ENCODE data around the gene CD83.
"Not testable (repeated sequence)": the region's sequence is repeated elsewhere in the genome, so short reads cannot be mapped to it uniquely, and the experiment has no call there.

CD83 gene

GRCh38 chr6:14149739-14150130, 32.2 kb downstream of the CD83 start:
- no peak for DNase-seq

- DNase-seq: not testable (repeated sequence)
Measured at GRCh38 chr6:14151300-14151699, 33.7 kb downstream of the CD83 start.

- DNase-seq: no peak
Measured at GRCh38 chr6:14151773-14152172, 34.2 kb downstream of the CD83 start.

GRCh38 chr6:14153228-14153627, 35.7 kb downstream of the CD83 start:
- no peak for DNase-seq

- DNase-seq: no peak
Measured at GRCh38 chr6:14159090-14159489, 41.5 kb downstream of the CD83 start.

- no peak for DNase-seq
Measured at GRCh38 chr6:14162826-14163225, 45.3 kb downstream of the CD83 start.

GRCh38 chr6:14165091-14165490, 47.5 kb downstream of the CD83 start:
- peak; percentile 74 for DNase-seq

GRCh38 chr6:14166839-14167238, 49.3 kb downstream of the CD83 start:
- no peak for DNase-seq

- DNase-seq: no peak
Measured at GRCh38 chr6:14170128-14170527, 52.6 kb downstream of the CD83 start.

GRCh38 chr6:14172562-14172961, 55.0 kb downstream of the CD83 start:
- no peak for DNase-seq

- DNase-seq: no peak
Measured at GRCh38 chr6:14174226-14174625, 56.7 kb downstream of the CD83 start.

- DNase-seq: no peak
Measured at GRCh38 chr6:14174996-14175395, 57.4 kb downstream of the CD83 start.

GRCh38 chr6:14176429-14176828, 58.9 kb downstream of the CD83 start:
- no peak for DNase-seq

GRCh38 chr6:14177413-14178082, 60.0 kb downstream of the CD83 start:
- no peak for DNase-seq

GRCh38 chr6:14178083-14178445, 60.5 kb downstream of the CD83 start:
- peak; percentile 25 for DNase-seq

- DNase-seq: no peak
Measured at GRCh38 chr6:14180609-14181008, 63.0 kb downstream of the CD83 start.

GRCh38 chr6:14182916-14183315, 65.3 kb downstream of the CD83 start:
- DNase-seq: no peak
